DMS153 treated with DMSO at 0.1 percent for 48 hours (cell line): ENCODE data around the gene GPATCH8.
A peak's percentile ranks its signal among the peaks of the same experiment; 100 is the strongest.
"Not testable (repeated sequence)": the region's sequence is repeated elsewhere in the genome, so short reads cannot be mapped to it uniquely, and the experiment has no call there.

Experiments
- DNase-seq: peaks from one replicate; lab custom pipeline; 2025; ENCODE audit not compliant: unreplicated experiment; lab: John Stamatoyannopoulos, UW

The GPATCH8 gene

GRCh38 chr17:44503147-44504029 is at the start of gene GPATCH8:
Gene GPATCH8 (minus strand): TSS chr17:44503406. CDS start chr17:44503370, 36 bp downstream.
- DNase-seq, result peak; percentile 91

DNA sequence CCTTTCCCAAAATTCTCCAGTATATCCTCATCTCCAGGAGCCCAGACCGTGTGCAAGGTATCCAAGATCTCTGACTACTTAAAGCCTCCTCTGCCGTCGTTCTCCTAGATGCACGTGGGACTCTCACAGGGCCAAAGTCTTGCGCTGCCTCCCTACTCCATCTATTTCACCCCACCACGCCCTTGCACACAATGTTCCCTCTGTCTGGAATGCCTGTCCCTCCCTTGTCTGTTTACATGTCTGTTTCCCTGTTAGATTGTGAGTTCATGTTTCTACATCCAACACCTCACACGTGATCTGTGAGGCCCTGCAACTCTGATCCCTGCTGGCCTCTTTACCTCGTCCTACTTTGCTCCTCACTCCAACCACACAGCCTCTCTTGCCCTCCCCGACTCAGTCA is 49.2 kb upstream of the GPATCH8 start:
- no peak for DNase-seq

DNA sequence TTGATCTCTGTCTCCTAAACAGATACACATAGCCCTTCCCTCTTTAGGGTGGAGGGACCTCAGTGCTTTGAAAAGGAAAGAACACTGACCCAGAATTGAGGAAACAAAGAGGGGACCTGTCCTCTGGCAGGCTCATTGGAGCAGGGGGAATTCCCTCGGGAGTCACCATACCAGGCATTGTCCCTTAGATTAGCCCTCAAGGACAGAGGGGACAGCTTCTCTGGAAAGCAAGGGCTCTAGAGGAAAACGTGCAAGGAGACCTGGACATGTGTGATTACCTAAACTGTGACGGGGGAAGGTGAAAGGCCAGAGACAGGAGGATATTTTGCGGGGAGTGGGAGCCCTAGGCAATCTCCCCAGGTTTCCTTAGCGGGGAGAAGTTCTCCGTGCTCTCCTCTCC is 46.5 kb upstream of the GPATCH8 start:
- no peak for DNase-seq

DNA sequence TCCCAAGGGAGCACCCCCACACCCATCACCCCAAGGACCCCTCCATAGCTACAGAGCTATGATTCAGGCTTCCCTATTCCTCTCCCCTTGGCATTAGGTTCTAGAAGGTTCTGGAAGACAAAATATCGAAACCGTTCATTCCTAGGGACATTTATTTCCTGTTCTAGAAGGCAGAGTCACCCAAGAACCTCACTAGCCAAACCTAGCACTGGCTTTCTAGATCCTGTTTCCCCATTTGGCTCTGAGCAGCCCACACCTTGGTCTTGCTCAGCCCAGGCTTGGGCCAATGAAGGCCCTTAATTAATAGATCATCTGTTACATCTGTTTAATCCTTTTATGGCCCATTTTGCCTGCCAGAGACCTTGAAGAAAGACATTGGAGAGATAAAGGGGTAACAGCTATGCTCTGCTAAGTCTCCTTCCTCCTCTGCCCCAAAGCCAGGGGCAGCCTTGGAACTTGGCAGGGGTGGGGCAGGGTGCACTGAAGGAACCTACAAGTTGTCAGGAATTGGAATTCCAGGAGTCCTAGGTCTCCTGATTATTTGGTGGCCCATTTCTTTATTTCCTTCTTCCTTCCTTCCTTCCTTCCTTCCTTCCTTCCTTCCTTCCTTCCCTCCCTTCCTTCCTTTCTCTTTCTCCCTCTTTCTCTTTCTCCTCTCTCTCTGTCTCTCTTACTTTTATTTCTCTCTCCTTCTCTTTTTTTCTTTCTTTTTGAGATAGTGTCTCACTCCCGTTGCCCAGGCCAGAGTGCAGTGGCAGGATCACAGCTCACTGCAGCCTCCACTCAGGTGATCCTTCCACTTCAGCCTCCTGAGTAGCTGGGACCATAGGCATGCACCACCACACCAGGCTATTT is 45.4 kb upstream of the GPATCH8 start:
- no peak for DNase-seq

- DNase-seq, result no peak
These were observed 44.5 kb upstream of the GPATCH8 start for GRCh38 chr17:44547625-44548267.

DNA sequence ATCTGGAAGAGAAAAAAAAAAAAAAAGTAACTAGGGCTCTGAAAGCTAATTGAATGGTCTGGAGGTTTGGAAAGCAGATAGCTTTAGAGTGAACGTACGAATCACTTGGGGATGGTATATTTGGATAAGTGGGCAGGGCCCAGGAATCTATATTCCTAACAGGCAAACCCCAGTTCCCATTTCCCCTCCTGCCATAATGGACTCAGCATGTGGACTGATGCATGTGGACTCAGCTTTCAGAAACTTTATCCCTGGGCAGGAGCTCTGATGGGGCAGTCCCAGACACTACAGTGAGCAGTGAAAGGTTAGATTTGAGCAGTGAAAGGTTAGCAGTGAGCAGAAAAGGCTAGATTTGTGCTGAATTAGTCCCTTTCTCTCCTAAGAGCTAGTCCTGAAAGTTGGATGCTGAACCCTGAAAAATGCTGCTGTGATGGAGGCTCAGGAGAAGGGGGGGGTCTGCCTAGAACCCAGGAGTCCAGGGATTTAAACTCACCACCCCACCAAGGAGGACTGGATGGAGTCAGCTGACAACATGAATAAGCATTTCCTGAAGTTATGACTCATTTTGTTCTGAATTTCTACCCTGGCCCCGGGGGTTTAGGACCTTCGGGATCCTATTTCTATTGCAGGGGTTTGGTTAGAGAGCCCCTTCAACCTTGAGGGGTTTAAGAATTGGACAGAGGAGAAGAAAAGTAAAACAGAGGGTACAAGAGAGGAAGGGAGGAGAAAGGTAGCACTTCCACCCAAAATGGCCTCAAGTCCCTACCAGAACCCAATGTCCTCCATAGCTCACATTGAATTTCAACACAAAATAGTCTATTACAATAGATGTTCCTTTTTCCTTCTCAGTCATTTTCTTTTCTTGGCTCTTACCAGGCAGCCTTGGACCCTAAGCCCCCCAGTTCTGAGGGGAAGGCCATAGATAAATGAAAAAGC is 43.7 kb upstream of the GPATCH8 start:
- no peak for DNase-seq

DNA sequence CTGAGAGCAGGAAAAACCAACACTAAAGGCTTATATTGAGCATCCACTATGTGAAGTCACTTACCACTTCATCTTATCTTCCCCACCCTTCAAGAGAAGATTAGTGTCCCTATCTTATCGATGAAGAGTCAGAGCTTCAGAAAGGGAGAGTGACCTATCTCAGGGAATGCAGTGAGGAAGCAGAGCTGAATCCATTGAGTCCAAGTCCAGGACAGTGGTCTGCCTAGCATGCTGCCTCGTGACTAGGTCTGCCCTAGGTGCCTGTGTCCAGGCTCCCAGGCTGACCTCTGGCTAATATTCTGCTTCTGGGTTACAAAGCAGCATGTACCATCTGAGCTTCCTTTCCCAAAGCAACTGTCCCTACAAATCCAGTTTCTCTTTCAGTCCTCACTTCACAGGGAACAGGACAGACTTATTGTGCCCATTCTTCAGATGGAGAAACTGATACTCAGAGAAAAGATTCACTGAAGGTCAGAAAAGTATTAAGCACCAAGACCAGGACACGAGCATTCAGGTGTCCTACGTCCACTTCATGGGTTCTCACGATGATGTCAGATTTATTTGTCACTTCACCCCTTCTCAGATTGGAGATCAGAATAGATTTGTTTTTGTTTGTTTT is 40.8 kb upstream of the GPATCH8 start:
- no peak for DNase-seq

- DNase-seq, result no peak
These were observed 40.2 kb upstream of the GPATCH8 start for GRCh38 chr17:44543213-44543904.

- DNase-seq, result no peak
These were observed 38.8 kb upstream of the GPATCH8 start for GRCh38 chr17:44541884-44542581.

- no peak for DNase-seq
These were observed 37.3 kb upstream of the GPATCH8 start for GRCh38 chr17:44540246-44541084.

DNA sequence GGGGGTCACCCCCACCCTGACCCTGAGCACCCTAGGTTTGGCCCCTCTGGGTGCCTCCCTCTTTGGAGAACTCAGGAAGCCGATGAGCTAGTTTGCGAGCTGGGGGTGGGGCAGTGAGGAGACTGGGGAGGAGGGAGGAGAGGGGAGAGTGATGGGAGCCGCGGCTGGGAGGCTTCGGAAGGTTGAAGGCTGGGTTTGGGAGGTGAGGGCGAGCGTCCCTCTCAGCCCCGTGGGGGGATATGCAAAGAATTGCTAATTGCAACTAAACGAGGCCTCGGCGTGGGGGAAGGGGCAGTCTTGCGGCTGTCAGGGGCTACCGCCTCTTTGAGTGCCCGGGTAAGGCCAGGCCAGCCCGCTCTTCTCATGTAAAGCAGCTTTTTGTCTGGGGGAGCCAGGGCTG is 36.5 kb upstream of the GPATCH8 start:
- no peak for DNase-seq

DNA sequence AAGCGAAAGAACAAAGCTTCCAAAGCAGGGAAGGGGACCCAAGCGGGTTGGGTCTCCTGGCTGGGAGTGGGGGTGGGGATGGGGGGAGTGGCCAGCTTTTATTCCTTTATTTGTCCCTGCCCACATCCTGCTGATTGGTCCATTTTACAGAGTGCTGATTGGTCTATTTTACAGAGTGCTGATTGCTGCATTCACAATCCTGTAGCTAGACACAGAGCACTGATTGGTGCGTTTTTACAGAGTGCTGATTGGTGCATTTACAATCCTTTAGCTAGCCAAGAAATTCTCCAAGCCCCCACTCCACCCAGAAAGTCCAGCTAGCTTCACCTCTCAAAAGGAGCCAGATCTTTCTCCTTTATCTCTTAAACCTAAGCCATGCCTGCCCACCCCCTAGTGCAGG is 34.7 kb upstream of the GPATCH8 start:
- not testable (repeated sequence) for DNase-seq

DNA sequence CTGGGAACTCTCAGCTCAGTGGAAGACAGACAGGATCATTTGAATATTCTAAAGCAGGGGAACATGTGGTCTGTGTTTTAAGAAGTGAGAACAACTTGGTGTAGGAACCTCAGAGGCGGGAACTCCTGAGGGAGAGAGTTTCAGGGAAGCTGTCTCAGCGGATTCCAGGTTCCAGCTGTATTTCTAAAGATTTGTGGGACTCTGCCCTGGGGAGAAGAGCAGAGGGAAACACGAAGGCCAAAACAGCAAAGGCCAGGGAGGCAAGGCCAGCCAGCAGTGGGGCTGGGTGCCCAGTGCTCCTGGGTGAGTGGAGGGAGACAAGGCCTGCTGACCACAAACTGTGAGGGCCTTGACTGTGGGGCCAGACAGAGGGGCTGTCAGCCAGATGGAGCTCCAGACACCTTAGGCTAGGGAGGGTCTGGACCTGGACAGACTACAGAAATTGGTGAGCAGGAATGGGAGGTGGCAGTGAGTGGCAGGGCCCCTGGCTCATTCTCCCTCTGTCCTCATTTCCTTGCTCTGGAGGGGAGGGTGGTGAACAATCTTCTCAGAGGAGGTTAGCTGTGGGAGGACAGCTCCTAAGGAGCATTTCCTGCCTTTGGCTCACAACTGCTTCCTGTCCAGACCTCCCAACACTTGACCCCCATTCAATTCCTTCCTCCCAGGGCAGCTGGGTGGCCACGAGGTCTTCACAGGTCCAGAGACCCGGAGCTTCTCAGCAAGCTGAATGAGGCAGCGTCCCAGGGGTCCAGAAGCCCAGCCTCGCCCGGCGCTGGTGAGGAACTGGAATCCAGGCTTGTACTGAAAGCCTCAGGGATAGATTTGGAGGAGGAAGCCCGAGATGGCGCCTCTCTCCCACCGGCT is 33.1 kb upstream of the GPATCH8 start:
- DNase-seq, result no peak

DNA sequence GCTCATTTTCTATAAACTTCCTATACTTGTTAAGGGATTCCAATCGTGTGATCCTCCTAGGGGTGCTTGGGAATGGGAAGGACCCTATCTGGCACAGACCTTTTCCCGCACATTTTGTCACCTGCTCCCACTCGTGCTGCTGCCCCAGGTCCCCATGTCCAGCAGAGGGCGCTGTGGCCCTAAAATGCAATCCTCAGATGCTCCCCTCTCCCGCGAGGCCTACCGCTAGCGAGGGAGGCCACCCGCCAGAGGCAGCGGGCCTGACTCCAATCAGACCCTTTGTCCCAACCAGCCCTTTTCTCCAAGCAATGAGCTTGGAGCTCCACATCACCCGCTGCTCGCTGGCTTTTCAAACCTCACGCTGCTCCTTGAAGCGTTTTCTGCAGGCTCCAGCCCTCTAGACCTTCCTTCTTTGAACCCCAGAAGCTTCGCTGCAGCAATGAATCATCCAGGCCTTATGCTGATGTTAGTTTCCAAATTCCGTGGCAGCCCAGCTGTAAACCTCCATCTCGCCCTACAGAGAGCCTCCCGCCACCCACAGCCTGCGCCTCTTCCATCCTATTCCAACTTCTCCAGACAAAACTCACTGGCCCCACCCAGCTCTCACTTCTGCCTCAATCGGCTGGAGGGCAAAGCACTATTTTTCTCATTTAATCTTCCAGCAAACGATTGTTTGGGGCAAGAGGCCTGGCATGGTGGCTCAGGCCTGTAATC is 30.5 kb upstream of the GPATCH8 start:
- peak; percentile 69 for DNase-seq

DNA sequence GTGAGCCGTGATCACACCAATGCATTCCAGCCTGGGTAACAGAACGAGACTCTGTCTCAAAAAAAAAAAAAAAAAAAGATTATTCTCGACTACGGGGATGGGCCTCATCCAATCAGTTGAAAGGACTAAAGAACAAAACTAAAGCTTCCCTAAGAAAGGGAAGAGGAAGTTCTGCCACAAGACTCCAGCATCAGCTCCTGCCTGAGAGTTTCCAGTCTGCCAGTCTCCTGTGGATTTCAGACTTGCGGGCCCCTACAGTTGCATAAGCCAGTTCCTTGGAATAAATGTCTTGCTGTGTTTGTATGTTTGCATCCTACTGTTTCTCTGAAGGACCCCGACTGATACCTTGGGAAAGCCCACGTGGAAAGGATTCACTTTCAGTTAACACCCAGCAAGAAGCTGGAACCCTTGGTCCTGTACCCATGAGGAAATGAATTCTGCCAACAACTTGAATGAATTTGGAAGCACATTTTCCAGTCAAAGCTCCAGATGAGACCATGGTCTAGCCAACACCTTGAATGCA is 27.8 kb upstream of the GPATCH8 start:
- no peak for DNase-seq

GRCh38 chr17:44529864-44530263 is 26.7 kb upstream of the GPATCH8 start:
- DNase-seq, result no peak
